ENCODE results near the gene DNAJB8.

DNAJB8 gene

GRCh38 chr3:128424508-128425069 lies 42.1 kb downstream of the DNAJB8 start:
- no peak for DNase-seq
- intact Hi-C loops (cut with DNase I), result loop anchor here (5.0 kb wide), 2 partner anchors 73 to 183 kb away; no protein-coding TSS in a partner anchor

- intact Hi-C loops (cut with DNase I), result no loop called here
- DNase-seq, result no peak
These were observed 43.1 kb downstream of the DNAJB8 start for GRCh38 chr3:128423525-128424147.

GRCh38 chr3:128422762-128423524 lies 43.7 kb downstream of the DNAJB8 start:
- DNase-seq, result no peak
- intact Hi-C loops (cut with DNase I), result no loop called here

- no peak for DNase-seq
- intact Hi-C loops (cut with DNase I), result no loop called here
These were observed 44.7 kb downstream of the DNAJB8 start for GRCh38 chr3:128421966-128422365.

GRCh38 chr3:128421439-128421836 lies 45.3 kb downstream of the DNAJB8 start:
- intact Hi-C loops (cut with DNase I), result no loop called here
- DNase-seq, result no peak

- intact Hi-C loops (cut with DNase I), result no loop called here
- DNase-seq, result no peak
These were observed 45.8 kb downstream of the DNAJB8 start for GRCh38 chr3:128420720-128421438.

- intact Hi-C loops (cut with DNase I), result no loop called here
- no peak for DNase-seq
These were observed 46.4 kb downstream of the DNAJB8 start for GRCh38 chr3:128420289-128420688.

- intact Hi-C loops (cut with DNase I), result no loop called here
- no peak for DNase-seq
These were observed 47.4 kb downstream of the DNAJB8 start for GRCh38 chr3:128419311-128419710.

- no peak for DNase-seq
- intact Hi-C loops (cut with DNase I), result no loop called here
These were observed 47.8 kb downstream of the DNAJB8 start for GRCh38 chr3:128418900-128419299.

- intact Hi-C loops (cut with DNase I), result no loop called here
- DNase-seq, result no peak
These were observed 50.0 kb downstream of the DNAJB8 start for GRCh38 chr3:128416578-128417211.

GRCh38 chr3:128415773-128416577 lies 50.7 kb downstream of the DNAJB8 start:
- intact Hi-C loops (cut with DNase I), result no loop called here
- no peak for DNase-seq

- DNase-seq, result no peak
These were observed 51.4 kb downstream of the DNAJB8 start for GRCh38 chr3:128415200-128415772.

GRCh38 chr3:128413413-128414205 lies 53.1 kb downstream of the DNAJB8 start:
- intact Hi-C loops (cut with DNase I), result no loop called here
- no peak for DNase-seq

More at GRCh38 chr3:128415200-128415772, 51.4 kb downstream of the DNAJB8 start:
- intact Hi-C loops (cut with DNase I), result no loop called here

- intact Hi-C loops (cut with DNase I), result no loop called here
- DNase-seq, result no peak
These were observed 53.7 kb downstream of the DNAJB8 start for GRCh38 chr3:128413003-128413370.
